Measurements from ENCODE around the gene TEX11. TPM values are rescaled to one million over a fixed set of nuclear protein-coding genes. Genes with fewer than 3 reads are reported as not detected.

The TEX11 gene
- total and polyA plus RNA-seq, 10 of the 15 experiments (the other 5 are each of a cell fraction or from before 2014, with no cell fraction given): not detected

DNA sequence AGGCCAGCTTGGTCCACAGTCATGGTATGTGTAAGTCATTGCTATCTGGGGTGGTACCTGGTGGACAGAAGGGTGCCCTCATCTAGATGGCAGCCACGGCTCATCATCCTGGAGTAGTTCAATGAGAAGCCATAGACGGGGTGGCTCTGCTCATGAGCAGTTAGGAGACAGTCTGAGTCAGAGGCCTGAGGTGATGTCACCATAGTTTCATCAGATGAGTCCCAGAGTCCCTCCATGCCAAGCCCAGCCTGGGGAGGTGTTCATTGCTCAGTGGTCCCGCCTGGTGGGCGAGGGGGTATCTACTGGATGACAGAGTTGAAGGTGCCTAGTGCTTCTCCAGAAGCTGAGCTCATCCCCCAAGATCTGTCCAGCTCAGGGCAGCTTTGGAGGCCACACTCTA lies 414.1 kb downstream of the TEX11 start:
- H3K4me1 ChIP-seq (ENCODE audit: control insufficient read depth, insufficient read depth, low read length): no peaks in the 10 kb centered on the region
- no peak overlapping the region for H3K4me2 ChIP-seq (ENCODE audit: control insufficient read depth, insufficient read depth)
- no peak overlapping the region for H2AFZ ChIP-seq (ENCODE audit: control insufficient read depth, low read depth, low read length)
- 0% methylated on average over 4 of the region's 4 CpGs for WGBS (ENCODE audit: insufficient coverage, insufficient replicate concordance, low lambda C conversion rate, missing lambda C conversion rate)
- SMC1A ChIA-PET (ENCODE audit: uncharacterized antibody, unreplicated experiment): no interaction called here
- H3K9me3 ChIP-seq (replicated peaks; ENCODE audit: control insufficient read depth, insufficient read depth, low read length): no peaks in the 10 kb centered on the region
- POLR2A ChIA-PET: no interaction called here
- H4K20me1 ChIP-seq (ENCODE audit: control insufficient read depth, insufficient read depth): no peaks in the 10 kb centered on the region
- H3K9ac ChIP-seq (ENCODE audit: control insufficient read depth, insufficient read depth, low read length): no peak overlapping the region
- RAD21 ChIA-PET (ENCODE audit: unreplicated experiment): no interaction called here
- intact Hi-C loops (cut with micrococcal nuclease; ENCODE audit: unreplicated experiment) (no loop called here), in situ Hi-C loops (cut with MboI) (no loop called here)
- CTCF ChIA-PET: no interaction called here
- no peaks in the 10 kb centered on the region; a peak in 1 of 4 replicates for H3K36me3 ChIP-seq (ENCODE audit: control insufficient read depth in 2 of 2, insufficient read depth in 2 of 2, low read length in 1 of 2)
- DNase-seq (ENCODE audit: low read depth, low spot score): no peak
- no peak for ATAC-seq
- TF ChIP-seq POLR2A (IDR thresholded peaks at IDR 0.05; ENCODE audit: low read depth, low read length) (no peak), PML (IDR thresholded peaks at IDR 0.05; ENCODE audit: low read length) (no peak), RB1 (IDR thresholded peaks at IDR 0.05; ENCODE audit: borderline replicate concordance) (no peak), SP1 (IDR thresholded peaks at IDR 0.05; ENCODE audit: low read depth, low read length) (no peak), NFYB (IDR thresholded peaks at IDR 0.05; ENCODE audit: insufficient read depth, low read depth, low read length) (no peak), NFXL1 (IDR thresholded peaks at IDR 0.05; ENCODE audit: borderline replicate concordance) (no peak), TAF1 (IDR thresholded peaks at IDR 0.05; ENCODE audit: borderline replicate concordance, low read depth, low read length) (no peak)
- TF ChIP-seq, protein P1, sequence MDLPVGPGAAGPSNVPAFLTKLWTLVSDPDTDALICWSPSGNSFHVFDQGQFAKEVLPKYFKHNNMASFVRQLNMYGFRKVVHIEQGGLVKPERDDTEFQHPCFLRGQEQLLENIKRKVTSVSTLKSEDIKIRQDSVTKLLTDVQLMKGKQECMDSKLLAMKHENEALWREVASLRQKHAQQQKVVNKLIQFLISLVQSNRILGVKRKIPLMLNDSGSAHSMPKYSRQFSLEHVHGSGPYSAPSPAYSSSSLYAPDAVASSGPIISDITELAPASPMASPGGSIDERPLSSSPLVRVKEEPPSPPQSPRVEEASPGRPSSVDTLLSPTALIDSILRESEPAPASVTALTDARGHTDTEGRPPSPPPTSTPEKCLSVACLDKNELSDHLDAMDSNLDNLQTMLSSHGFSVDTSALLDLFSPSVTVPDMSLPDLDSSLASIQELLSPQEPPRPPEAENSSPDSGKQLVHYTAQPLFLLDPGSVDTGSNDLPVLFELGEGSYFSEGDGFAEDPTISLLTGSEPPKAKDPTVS (IDR thresholded peaks at IDR 0.05; ENCODE audit: low read depth, low read length): no peak
- TF ChIP-seq, protein P2, sequence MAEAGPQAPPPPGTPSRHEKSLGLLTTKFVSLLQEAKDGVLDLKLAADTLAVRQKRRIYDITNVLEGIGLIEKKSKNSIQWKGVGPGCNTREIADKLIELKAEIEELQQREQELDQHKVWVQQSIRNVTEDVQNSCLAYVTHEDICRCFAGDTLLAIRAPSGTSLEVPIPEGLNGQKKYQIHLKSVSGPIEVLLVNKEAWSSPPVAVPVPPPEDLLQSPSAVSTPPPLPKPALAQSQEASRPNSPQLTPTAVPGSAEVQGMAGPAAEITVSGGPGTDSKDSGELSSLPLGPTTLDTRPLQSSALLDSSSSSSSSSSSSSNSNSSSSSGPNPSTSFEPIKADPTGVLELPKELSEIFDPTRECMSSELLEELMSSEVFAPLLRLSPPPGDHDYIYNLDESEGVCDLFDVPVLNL (IDR thresholded peaks at IDR 0.05; ENCODE audit: low read depth, low read length): no peak
- no peaks in the 10 kb centered on the region for H3K27me3 ChIP-seq (replicated peaks in 1 of 2; ENCODE audit: control insufficient read depth in 2 of 2, insufficient read depth in 2 of 2, low read length in 1 of 2)
- FAIRE-seq: no peak
- no peak overlapping the region for H3K27ac ChIP-seq (ENCODE audit: control insufficient read depth, insufficient read depth)
- no TSS peak for BruUV-seq (replicated peaks)
- H3K79me2 ChIP-seq (ENCODE audit: control insufficient read depth, insufficient read depth, low read length): no peaks in the 10 kb centered on the region
- no peak overlapping the region for H3K4me3 ChIP-seq

All from GM12878 (cell line).